Camera-type eye (tissue), 1 donor: ENCODE measurements around the gene EZR. TPM values are rescaled to one million over a fixed set of nuclear protein-coding genes. Genes with fewer than 3 reads are reported as not detected.

Experiments used
- total RNA-seq: library from RNA; depleted of rRNA; stranded (reverse); fragments of >200 nt; gene quantifications from one replicate; pipeline ENCODE4 v1.2.3, GENCODE V29; 2014

Gene EZR
- total RNA-seq: 77.2 TPM

DNA sequence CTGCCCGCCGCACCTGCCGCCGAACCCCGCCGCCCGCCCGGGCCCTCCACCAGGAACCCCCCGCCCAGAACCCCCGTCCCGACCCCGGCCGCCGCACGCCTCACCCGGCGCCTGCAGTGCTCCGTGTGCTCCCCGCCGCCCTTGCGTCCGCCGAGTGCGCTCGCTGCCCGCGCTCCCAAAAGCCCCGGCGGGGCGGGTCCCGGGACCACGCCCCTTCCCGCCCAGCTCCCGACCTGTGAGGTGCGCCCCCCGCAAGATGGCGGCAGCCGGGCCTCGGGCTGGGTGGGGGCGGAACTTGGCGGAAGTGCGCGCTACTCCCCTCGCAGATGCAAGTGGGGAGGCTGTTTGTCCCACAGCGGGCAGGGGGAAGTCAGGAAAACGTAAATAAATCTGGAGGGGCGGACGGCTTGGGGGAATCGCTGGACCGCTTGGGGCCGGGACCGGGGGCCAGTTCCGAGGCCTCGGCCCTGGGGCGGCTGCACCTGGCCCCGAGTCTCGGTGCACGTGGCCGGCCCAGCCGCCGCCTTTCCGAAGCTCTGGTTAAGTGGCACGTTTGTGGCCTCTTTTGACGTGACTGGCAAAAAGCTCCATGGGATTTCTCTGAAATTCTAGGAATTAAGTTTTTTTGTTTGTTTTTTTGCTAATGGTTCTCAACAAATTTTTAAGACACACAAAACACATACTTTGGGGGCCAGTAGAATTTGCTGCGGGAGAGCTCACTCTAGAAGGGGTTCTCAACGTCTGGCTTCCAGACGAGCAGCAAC is at the start of gene EZR:
Gene EZR (minus strand): TSS at position 156 of the 764 bp plus-strand sequence. CDS start 1,275 bp downstream, outside the sequence.

Other genes with a start within 250 kb of the EZR start
- 49.7 TPM for gene DYNLT1, start 174.6 kb downstream of the EZR start, total RNA-seq
- gene SYTL3, start 169.3 kb downstream of the EZR start, total RNA-seq: 3.2 TPM
- 13.4 TPM for gene RSPH3, start 180.8 kb upstream of the EZR start, total RNA-seq
- gene TAGAP, start 225.6 kb upstream of the EZR start, total RNA-seq: 1.4 TPM